A204.1 (cell line): ENCODE results near the gene RTL1.

Source experiments
- FAIRE-seq: peaks from 2 replicates; lab custom pipeline; 2012; peaks lifted over from hg19 to GRCh38; lab: Jason Lieb, UNC

The RTL1 gene

GRCh38 chr14:100865682-100866591 lies 37.6 kb downstream of the RTL1 start:
- no peak for FAIRE-seq

GRCh38 chr14:100864960-100865681 lies 38.4 kb downstream of the RTL1 start:
- no peak for FAIRE-seq

DNA sequence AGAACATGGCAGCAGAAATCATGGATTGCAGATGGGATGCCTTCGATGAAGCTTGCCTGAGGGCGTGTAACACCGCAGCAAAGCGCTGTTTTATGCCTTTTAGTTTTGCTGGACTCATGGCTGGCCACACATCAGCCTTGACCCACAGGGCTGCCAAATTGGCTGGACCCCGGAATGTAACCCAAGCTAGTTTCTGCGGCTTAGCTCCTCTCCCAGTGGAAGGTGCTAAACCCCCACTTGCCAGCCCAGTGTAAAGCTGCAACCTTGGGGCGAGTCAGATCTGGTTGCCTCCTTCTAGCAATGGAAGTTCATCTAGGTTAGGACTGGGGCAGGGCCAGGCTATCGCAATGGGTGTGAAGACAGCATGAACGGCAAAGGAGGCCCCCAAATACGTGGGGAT lies 39.3 kb downstream of the RTL1 start:
- no peak for FAIRE-seq

GRCh38 chr14:100862793-100863192 lies 40.7 kb downstream of the RTL1 start:
- no peak for FAIRE-seq

DNA sequence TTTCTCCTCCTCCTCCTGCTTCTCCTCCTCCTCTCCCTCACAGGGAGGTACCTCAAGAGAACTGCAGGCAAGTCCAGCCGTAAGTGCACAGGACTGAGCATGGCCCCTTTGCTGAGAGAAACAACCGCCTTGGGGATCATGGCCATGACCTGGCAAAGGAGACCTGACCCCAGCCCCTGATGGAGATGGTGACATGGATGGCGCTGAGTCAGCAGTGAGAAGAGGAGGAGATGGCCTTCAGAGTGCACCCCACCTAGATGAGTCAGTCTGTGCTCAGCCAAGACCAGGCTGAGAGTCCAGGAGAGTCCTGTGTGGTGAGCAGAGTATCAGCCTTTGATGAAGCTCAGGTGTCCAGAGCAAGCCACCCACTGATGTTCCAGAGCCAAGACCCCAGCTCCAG lies 41.2 kb downstream of the RTL1 start:
- FAIRE-seq, result no peak

DNA sequence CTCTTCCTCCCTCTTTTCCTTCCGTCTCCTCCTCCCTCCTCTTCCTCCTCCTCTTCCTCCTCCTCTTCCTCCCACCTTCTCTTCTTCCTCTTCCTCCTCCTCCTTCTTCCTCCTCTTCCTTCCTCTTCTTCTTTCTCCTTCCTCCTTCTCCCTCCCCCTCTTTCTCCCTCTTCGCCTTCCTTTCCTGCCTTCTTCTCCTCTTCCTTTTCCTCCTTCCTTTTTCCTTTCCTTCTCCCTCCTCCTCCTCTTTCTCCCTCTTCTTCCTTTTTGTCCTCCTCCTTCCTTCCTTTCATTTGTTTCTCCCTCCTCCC lies 41.6 kb downstream of the RTL1 start:
- no peak for FAIRE-seq

- FAIRE-seq, result no peak
These were observed 42.2 kb downstream of the RTL1 start for GRCh38 chr14:100861188-100861936.

DNA sequence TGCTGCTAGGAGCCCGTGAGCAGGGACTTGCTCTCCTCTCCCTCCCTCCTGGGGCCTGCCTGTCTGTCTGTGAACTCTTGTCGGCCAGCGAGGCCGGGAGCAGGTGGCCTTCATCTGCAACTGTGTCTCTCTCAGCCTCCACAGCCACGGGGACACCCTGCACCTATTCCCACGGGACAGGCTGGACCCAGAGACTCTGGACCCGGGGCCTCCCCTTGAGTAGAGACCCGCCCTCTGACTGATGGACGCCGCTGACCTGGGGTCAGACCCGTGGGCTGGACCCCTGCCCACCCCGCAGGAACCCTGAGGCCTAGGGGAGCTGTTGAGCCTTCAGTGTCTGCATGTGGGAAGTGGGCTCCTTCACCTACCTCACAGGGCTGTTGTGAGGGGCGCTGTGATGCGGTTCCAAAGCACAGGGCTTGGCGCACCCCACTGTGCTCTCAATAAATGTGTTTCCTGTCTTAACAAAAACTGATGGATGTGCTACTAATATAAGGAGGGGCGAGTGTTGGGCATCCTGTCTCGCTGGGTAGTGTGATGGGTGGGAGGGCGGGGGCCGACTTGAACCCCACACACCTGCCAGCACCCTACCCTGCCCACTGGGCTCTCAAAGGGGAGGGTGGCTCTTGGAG lies 42.9 kb downstream of the RTL1 start:
- FAIRE-seq, result no peak

DNA sequence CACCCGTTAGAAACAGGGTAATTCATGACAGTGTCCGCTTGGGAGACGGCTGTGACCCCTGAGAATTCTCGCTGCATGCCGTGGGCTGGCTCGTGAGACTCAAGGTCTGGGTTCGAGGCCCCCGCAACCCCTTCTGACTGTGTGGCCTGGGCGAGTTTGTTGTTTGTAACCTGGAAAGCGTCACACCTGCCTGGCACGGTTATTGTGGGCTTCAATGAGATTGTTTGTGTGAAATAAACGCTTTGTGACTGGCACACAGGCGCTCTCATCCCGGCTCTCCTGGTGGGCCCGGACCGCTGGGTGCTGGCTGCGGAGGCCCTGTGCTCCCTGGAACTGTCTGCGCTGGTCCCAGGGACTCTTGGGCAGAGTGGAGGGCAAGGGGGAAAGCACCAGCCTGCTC lies 43.7 kb downstream of the RTL1 start:
- no peak for FAIRE-seq

DNA sequence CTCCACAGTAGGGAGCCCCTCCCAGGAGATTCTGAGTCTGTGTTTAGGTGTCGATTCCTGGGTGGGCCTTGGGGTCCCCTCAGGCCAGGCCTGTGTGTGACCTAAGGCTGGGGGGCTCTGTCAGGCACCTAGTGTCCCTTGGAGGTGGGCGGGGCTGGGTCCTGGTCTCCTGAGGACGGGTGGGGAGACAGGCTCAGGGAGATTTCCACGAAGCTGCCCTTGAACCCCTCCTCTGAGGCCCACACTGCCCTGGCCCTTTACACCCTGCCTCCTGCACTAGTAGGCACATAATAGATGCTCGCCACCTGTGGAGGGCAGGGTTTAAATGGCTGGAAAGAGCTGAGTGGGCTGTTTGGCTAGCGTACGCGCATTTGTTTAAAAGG lies 44.7 kb downstream of the RTL1 start:
- FAIRE-seq, result no peak

DNA sequence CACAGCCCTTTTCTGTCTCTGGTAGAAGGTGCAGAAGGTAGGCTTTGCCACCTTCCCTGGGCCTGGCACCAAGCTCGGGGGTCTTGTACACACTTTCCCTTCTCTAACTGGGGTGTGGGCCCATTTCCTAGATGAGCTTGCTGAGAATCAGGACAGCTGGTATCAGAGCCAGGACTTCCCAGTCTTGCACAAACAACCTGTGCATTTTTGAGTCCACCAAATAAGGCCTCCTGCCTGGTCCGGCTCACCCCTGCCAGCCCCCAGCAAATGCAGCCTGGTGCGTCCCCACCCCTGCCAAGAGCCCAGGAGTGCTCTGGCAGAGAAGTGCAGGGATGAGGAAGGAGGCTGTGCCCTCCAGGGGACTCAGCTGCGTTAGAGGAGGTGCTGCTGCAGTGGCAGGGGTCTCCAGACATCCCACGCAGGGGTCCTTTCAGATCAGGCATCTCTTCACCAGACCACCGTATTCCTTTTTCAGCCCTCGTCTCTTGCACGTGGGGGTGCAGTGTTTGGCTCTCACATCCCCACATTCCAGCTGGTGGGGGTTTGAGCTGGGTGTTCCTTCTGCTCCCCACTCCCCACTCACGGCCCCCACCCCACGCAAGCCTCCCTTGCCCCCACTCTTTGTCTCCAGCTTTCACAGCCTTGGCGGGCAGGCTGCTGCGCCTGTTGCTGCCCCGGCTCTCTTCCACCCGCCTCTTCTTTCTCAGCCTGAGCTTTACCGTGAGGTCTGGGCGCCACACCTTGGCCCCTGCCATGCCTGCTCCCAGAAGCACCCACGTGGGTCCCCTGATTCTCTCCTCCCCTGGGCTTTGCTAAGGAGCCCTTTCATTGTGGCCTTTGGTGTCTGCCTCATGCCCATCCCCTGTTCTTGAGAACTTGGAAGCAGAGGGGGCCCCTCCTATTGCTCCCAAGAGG lies 45.3 kb downstream of the RTL1 start:
- FAIRE-seq, result no peak

DNA sequence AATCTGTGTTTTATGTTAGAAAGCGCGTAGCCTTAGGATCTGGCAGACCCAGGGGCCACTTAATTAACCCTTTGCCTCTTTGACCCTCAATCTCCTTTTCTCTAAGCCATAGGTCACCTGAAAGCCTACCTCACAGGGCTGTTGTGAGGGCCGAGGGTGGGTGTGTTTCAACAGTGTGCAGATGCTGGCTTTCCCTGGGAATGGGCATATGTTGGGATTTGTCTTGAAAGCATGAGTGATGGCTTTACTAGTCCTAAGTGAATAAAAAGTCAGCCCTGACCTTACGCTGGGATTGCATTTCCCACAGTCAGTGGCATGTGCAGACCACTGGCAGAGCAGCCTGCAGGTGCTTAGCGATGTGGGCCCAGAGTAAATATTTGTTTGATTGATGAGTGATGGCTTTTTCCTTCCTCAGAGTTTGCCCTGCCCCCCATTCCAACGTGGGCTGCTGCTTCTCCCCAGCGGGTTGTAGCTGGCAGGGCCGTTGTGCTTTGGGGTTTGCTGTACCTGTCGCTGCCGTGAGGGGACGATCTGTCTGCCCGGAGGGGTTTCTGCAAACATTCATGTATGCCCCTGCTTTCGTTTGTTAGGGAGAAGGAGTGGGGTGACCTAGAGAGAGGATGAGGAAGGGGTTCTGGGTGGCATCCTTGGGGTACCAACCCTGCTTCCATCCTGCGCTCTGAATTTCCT lies 46.1 kb downstream of the RTL1 start:
- no peak for FAIRE-seq

GRCh38 chr14:100856056-100856950 lies 47.2 kb downstream of the RTL1 start:
- FAIRE-seq, result no peak

DNA sequence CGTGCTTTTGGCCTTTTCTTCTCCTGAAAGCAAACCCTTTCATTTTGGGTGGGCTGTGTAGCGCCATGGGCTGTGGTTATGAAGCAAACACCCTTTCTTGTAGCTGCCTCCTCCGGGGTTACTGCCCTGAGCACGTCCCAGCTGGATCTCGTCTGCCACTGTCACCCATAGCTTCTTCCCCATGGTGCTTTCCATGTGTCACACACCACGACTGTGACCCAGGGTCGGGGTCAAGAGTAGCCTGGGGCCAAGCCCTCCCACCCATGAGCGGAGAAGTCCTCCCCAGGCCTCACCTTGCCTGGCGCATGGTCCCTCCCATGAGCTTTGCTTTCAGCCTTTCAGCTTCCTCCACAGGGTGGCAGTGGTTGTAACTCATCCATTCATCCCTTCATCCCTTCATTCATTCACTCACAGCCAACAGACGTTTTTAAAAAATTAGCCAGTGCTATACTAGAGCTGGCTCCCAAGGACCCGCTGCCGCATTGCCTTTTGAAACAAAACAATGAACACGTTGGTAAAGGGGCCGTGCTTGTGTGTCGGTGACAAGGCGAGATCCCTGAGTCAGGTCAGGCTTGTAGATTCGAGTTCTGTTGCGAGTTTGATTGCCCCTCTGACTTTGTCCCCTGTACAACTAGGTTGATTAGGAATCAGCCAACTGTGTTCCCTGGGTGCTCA lies 48.1 kb downstream of the RTL1 start:
- no peak for FAIRE-seq

GRCh38 chr14:100854435-100854834 lies 49.1 kb downstream of the RTL1 start:
- no peak for FAIRE-seq

DNA sequence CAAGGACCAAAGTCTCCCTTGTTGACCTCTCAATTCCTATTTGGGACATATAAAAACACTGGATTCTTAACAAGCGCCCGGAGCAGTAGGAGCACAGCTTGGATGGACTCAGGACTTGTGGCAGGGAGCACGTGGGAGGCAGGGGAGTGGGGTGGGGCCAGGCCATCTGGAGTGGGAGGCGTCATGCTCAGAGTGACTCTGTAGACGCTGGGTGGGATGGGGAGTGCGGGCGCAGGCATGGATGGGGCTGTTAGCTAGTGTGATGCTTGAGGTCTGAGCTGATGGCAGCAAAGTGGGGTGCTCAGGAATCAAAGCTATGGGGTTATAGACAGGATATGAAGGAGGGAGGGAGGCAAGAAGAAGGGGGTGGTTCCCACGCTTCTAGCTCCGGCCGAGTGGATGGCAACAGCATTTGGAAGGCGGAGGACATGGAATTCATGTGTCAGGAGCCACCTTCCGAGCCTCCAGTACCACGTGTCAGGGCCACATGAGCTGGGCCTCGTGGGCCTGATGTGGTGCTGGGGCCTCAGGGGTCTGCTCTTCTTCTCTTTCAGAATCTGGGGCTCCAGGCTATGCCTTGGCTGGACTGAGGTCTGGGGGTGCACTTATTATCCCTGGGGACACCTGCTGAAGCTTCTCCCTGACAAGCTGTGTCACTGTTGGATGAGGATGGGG lies 51.4 kb downstream of the RTL1 start:
- FAIRE-seq, result no peak

DNA sequence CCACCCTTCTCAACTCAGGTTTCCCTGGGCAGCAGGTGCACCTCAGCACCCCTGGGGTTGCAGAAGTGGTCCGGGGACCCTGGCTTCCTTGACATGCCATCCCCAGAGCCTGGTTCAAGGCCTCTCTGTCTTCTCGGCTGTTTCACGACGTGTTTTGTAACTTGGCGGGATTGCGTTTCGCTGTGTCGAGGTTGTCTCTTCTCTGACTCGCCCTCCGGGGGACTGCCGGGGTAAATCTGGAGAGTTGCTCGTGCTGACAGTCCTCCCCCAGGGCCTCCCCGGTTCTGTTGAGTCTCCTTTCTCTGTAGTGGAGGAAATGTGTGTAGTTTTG lies 52.0 kb downstream of the RTL1 start:
- no peak for FAIRE-seq

DNA sequence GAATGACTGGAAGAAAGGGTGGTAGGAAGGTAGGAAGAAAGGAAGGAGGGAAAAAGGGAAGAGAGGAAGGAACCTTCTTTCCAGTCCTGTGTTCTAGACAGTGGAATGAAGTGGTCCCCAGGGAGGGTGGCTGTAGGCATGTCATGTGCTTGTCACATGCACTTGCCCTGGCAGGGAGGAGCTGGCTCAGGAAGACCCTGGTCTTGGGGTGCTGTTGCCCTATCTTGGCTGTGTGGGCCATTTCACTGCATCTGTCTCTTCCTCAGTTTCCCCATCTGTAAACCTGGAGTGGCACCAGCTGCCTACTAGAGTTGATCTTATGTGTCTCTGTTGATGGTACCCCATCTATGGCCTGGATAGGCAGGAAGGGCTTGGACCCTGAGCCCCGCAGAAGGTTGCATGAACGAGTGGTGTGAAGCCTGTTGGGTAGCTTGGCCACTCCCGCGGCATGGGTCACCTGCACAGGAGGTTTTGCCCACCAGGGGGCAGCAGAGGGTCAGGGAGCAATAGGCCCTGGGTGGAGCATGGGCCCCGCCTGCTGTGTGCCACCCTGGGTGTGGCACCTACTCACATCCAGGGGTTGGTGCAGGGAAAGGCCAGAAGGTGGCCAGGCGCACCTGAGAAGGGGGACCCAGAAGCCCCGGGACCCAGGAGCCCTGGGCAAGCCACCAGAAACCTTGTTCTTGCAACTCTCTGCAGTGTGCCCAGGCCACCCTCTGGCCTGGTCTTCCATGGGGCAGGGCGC lies 52.5 kb downstream of the RTL1 start:
- FAIRE-seq, result no peak
